NOMO-1 (cell line): ENCODE results near the gene MYPN.
A peak's percentile ranks its signal among the peaks of the same experiment; 100 is the strongest.
"Not testable (repeated sequence)": the region's sequence is repeated elsewhere in the genome, so short reads cannot be mapped to it uniquely, and the experiment has no call there.

Source experiments
- DNase-seq, 2 experiments: peaks; one replicate each; lab custom pipeline; 2025; ENCODE audit not compliant: unreplicated experiment in 2 of 2; lab: John Stamatoyannopoulos, UW

The MYPN gene, protein sequence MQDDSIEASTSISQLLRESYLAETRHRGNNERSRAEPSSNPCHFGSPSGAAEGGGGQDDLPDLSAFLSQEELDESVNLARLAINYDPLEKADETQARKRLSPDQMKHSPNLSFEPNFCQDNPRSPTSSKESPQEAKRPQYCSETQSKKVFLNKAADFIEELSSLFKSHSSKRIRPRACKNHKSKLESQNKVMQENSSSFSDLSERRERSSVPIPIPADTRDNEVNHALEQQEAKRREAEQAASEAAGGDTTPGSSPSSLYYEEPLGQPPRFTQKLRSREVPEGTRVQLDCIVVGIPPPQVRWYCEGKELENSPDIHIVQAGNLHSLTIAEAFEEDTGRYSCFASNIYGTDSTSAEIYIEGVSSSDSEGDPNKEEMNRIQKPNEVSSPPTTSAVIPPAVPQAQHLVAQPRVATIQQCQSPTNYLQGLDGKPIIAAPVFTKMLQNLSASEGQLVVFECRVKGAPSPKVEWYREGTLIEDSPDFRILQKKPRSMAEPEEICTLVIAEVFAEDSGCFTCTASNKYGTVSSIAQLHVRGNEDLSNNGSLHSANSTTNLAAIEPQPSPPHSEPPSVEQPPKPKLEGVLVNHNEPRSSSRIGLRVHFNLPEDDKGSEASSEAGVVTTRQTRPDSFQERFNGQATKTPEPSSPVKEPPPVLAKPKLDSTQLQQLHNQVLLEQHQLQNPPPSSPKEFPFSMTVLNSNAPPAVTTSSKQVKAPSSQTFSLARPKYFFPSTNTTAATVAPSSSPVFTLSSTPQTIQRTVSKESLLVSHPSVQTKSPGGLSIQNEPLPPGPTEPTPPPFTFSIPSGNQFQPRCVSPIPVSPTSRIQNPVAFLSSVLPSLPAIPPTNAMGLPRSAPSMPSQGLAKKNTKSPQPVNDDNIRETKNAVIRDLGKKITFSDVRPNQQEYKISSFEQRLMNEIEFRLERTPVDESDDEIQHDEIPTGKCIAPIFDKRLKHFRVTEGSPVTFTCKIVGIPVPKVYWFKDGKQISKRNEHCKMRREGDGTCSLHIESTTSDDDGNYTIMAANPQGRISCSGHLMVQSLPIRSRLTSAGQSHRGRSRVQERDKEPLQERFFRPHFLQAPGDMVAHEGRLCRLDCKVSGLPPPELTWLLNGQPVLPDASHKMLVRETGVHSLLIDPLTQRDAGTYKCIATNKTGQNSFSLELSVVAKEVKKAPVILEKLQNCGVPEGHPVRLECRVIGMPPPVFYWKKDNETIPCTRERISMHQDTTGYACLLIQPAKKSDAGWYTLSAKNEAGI (N-terminal part only)

DNA sequence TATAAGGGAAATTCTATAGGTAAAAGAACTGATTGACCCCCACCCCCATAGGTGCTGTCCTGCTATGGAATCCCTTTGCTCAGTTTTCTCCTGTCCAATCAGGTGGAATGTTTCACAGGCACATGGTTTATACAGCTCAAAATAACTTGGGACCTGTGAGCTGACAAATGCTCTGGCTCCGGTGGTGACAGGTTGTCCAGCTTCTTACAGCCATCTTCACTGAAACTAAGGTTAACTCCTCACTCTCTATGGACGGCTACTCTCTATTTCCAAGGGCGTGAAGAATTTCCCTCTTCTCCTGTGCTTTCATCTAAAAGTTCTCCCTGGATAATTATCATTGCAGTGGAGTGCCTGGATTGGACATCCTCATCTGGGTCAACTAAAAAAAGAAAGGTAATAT lies at the start of gene MYPN:
TSS of gene MYPN (plus strand) at position 158 of the 400 bp plus-strand sequence. CDS start 11,951 bp downstream, outside the sequence.
- no peak for DNase-seq

DNA sequence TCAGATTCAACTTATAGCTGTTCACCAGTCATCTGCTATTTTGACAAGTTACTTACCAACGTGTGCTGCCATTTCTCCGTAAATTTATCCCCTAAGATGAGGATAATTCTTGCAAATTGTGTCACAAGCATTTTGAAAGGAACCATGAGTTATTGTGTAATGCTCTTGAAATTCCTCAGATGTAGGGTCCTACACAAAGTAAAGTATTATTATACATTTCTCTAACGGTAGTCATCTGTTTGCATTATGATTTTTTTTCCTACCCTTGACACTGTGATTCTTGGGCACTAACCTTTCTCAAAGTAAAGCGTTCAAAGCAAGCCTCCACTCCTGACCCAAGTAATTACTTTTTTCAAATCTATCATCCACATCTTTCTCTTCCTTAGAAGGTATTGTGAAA lies 42.3 kb upstream of the MYPN start:
- no peak for DNase-seq

DNA sequence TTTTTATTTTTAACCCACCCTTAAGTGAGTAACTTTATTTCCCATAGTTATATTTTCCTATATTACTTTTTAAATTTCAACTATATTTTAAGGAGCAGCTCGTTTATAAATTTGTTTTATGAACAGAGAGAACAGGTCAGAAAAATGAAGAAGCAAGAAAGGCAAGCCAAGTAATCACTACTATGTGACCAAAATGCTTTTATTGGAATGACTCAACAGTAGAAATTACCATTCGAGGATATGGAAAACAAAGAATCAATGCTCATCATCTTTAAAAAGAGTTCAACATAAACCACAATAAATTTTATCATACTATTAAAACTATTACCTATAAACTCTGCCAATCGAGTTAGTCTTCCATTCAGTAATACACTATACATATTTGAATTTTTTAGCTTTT lies 41.8 kb upstream of the MYPN start:
- DNase-seq = no peak

DNA sequence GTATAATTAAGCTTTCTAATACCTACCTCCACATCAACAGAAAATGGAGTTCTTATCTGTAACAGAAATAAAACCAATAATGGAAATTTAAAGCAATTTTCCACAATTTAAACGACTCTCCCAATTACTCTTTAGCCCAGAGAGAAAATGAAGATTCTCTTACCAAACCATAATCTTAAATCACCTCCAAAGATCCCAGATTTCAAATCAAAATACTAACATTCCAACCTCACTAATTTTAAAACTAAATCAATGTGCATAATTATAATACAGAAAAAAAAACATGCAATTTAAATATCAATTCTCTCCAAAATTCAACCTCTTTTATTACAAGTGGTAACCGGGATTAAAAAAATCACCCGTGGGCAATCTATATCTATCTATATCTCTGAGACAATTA lies 35.7 kb upstream of the MYPN start:
- no peak for DNase-seq

DNA sequence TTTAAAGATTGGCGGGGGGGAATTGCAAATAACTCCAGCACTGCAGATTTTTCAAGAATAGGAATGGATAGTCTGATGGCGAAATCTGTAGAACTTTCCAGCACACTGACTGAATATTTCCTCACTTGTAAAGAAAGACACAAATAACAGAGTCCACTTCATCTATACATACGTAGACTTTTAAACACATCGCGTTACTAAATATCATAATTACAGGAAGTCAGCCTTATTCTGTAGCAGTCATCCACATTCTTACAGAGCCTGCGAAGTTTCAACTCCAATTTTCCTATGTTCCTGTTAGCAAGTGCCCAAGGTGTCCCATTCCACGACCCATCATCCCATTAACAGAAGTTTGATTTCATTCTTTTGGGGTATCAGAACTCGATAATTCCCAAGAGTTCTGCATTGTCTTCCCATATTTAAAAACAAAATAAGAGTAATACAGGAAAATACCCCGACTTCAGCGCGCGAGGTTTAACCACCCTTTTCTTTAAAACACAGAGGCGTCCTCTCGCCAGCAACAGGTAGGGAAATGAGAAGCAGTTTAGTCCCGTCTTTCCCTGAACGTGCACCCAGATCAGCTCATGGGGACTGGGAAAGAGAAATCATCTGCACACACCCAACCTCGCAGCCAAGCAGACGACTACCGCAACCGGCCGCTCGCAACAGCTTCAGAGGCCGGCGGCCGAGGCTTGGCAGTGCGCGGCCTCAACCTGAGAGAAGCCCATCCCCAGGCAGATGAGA lies 35.1 kb upstream of the MYPN start:
- peak; percentile 42 to 72 for DNase-seq

DNA sequence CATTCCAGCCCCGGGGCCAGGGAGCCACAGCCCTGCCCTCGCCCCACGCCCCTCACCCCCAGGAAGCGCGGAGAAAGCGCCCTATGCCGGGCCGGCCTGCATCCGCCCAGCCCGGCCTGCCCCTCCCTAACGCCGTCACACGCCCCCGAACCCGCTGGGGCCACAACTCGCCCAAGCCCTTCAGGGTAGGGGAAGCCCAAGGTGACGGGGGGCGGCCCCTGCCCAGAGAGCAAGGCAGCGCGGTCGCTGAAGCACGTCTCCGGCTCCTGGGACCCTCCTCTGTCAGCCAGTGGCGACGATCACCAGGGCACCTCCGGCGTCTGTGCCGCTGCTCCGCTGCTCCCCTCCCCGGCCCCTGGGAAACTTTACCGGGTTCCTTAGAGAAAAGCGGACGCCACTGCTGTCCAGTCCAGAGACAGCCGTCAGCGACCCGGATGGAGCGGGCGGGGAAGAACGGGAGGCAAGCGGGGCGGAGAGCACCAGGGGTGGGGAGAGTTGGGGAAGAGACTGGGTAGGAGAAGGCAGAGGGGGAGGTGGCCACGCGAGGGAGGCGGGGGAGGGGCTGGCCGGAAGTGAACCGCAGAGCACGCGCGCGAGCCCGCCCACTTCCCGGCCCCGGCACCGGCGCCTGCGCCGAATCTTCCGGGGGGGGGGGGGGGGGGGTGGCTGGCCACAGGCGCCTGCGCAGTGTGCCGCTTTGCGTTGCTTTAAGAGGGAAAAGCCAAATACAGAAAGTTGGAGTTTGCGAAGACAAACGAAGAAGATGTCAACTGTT lies 34.3 kb upstream of the MYPN start, which contains the start of gene HERC4:
TSS of gene HERC4 (minus strand) at position 509 of the 775 bp plus-strand sequence. CDS start 2,175 bp downstream, outside the sequence.
- DNase-seq = peak; percentile 87 to 92

DNA sequence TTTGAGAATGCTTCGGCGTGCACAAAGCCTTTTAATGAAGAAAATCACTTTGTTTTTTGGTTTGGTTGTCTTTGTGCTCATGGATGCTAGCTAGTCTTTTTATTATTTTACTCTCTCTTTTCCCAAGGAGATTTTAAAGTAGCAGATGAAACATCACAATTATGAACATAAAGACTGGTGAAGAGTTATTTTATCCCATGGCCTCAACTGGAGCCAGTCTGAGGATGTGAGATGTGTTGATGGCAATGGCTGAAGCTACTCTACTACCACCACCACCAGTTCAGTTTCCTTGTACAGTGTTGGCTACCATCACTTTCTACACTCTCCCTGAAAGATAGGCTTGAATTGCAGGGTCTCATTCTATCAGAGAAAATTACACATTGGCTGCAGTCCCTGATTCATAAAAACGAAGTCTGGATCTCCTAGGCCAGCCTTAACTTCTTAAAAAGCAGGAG lies 33.7 kb upstream of the MYPN start:
- DNase-seq = no peak

DNA sequence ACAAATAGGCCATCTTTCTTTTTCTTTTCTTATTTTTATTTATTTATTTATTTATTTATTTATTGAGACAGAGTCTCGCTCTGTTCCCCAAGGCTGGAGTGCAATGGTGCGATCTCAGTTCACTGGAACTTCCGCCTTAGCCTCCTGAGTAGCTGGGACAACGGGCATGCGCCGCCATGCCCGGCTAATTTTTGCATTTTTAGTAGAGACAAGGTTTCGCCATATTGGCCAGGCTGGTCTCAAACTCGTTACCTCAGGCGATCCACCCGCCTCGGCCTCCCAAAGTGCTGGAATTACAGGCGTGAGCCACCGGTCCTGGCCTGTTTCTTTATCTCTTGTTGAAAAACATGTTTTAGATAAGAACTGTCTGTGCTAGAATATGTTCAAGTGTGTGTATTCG lies 33.2 kb upstream of the MYPN start:
- DNase-seq = not testable (repeated sequence)

DNA sequence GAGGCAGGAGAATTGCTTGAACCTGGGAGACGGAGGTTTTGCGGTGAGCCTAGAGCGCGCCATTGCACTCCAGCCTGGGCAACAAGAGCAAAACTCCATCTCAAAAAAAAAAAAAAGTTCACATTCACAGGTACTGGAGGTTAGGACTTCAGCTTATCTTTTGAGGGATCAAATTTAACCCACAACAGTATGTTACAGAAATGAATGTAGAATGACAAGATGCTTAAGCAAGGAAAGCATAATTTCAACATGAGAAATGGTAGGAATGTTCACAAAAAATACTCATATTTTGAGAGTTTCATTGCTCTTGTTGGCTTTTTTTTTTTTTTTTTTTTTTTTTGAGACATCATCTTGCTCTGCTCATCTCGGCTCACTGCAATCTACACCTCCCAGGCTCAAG lies 32.3 kb upstream of the MYPN start:
- DNase-seq = no peak

DNA sequence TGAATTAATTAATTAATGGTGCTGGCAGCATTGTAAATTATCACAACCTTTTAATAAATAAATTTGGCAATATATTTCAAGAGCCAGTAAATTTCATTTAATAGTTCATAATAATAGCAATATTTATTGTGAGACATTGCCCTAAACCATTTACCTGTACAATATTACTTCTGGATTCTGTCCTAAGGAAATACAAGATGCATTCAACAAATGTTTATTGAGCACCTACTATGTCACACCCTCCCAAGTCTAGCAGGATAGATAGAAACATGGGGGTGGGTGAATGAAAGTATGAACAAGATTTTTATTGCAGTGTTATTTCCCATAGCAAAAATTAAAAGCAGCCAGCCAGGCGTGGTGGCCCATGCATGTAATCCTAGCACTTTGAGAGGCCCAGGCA lies 29.9 kb upstream of the MYPN start:
- DNase-seq = no peak

DNA sequence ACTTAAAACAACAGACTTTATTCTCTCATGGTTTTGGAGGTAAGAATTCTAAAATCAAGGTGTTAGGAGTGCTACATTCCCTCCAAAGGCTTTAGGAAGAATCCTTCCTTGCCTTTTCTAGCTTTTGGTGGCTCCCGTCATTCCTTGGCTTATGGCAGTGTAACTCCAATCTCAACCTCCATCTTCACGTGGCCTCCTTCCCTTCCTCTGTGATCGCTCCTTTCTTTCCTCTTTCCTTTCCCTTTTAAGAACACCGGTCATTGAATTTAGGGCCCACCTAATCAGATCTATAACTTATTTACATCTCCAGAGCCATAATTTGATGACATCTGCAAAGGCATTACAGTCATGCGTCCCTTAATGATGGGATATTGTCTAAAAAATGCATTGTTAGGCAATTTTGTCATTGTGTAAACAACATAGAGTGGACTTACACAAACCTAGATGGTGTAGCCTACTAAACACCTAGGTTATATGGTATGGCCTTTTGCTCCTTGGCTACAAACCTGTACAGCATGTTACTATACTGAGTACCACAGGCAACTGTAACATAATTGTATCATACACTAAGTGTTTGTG lies 28.3 kb upstream of the MYPN start:
- no peak for DNase-seq

DNA sequence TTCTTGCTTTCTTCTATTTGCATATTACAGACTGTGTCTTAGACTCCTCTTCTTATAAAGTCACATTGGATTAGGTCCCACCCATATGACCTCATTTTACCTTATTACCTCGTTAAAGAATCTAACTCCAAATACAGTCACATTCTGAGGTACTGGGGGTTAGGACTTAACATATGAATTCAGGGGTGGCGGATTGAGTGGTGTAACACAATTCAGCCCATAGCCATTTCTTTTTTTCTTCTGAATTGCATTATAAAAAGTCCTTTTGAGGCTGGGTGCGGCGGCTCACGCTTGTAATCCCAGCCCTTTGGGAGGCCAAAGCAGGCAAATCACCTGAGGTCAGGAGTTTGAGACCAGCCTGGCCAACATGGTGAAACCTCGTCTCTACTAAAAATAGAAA lies 27.4 kb upstream of the MYPN start:
- DNase-seq = no peak

DNA sequence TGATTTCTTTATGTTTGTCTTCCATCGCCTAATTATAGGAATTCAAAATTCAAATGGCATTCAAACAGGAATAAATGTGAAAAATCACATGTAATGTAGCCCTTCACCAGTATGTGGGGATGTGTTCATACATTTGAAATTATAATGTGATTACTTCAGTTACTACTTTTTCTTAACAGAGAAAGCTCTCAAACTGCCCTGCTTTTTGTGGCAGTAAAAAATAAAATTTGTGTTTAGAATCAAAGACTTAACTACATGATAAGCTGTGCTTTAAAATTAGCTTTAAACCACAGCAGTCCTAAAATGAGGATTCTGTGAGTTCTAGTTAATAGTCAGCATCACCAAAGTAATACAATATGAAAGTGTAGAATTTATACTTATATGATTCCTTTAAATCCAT lies 26.4 kb upstream of the MYPN start:
- no peak for DNase-seq

DNA sequence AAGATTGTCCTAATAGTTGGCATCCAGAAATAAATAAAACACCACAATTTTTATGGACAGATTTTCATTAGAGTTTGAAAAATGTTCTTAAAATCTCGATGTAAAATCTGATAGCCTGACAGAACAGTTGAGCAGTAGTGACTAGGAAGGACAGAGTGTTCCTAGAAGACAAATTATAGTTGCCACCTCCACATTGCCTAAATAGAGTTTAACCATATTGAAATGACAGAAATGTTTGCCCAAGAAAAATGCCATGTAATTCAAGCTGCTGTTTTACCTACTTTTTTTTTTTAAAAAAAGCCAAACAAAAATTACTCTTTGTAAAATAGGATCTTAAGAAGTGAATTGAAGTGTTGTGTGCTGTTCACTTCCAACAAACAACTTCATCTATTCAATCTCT lies 25.3 kb upstream of the MYPN start:
- DNase-seq = no peak

DNA sequence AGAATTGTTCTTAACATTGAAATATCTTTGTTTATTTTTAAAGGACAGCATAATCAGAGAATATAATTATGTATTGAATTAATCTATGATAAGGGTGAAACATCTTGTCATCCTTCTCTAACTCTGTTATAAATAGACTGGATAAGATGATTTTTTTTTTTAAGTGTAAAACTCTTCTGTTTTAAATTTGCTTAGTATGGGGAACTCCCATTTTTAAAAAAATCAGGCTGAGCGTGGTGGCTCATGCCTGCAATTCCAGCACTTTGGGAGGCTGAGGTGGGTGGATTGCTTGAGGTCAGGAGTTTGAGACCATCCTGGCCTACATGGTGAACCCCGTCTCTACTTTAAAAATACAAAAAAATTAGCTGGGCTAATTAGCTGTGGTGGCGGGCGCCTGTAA lies 24.8 kb upstream of the MYPN start:
- no peak for DNase-seq

DNA sequence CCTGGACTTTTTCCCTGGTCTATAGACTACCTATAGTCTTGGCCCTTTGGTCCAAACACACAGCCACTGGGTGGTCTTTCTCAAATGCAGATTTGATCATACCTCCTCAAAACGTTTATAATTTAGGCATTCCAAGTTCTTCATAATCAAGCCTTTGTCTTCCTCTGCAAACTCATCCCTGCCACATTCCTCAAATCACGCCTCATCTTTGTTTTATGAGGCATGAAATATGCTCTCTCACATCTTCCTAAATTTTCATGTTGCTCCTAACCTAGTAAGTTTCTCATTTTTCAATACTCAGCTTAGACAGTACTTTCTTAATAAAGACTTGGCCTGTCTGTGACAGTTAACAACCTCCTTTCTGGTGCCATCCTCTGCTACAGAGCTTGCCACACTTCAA lies 23.3 kb upstream of the MYPN start:
- DNase-seq = no peak

DNA sequence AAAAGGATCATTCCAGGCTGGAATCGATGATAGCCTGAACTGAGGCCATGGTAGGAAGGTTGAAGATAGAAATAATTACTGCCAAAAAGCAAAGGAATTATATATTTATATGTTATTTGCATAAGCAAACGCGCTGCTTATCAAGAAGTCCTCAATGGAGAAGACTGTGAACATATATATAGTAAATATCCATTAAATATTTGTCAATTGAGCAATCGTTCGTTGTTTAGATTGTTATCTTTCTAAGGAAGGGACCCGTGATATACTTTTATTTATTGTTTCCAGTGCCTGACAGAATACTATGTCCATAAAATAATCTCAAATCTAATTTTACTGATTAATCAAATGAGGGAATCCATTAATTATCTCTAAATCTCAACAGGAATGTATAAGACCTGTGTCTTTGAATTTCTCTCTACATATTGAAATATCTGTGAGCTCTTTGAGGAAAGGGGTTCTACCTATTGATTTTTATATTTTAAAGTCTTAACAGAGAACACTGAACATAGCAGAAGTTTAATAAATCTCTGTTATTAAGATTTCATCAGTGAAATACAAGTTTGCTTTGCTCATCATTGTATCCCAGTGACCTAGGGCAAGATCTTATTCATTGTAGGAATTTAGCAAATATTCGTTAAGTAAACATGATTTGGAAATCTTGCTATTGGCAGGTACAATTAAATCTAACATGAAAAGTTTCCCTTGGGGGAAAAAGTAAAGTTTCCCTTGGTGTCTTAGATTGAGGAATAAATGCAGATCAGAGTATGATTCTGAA lies 22.2 kb upstream of the MYPN start:
- no peak for DNase-seq

DNA sequence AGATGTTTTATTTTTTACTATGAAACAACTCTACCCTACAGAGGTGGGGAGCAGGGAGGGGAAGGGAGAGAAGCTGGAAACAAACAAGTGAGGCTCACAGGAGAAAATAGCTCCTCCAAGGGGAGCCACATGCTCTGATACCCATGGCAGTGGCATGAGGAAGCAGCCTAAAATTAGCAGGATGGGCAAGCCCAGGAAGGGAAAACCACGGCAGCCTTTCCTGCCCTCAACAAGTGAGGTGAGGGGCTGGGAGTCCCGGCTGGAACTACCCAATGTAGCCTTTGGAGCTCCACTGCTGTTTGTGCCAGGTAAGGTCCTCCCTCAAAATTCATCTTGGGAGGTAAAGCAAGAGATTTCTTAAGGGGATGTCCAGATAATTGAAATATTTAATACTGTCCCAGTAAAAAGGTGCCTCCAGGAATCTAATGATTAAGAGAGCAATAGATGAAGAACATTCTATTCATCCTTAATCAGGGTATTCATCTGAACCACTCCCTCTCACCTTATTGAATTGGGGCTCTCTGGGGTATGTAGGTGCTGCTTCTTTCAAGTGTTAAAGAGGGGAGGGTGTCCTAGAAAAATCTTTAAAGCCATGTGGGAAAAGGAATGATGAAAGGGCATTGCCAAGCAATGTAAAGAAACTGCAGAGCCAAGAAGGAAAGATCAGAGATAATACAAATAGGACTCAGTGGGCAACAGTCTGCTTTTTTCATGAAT lies 21.4 kb upstream of the MYPN start:
- DNase-seq = no peak
